NCI-H2196 treated with DMSO at 0.1 percent for 48 hours (cell line): ENCODE results near the gene COQ7.

Experiments used
- DNase-seq: peaks from one replicate; lab custom pipeline; 2025; ENCODE audit not compliant: unreplicated experiment; lab: John Stamatoyannopoulos, UW

COQ7 gene

DNA sequence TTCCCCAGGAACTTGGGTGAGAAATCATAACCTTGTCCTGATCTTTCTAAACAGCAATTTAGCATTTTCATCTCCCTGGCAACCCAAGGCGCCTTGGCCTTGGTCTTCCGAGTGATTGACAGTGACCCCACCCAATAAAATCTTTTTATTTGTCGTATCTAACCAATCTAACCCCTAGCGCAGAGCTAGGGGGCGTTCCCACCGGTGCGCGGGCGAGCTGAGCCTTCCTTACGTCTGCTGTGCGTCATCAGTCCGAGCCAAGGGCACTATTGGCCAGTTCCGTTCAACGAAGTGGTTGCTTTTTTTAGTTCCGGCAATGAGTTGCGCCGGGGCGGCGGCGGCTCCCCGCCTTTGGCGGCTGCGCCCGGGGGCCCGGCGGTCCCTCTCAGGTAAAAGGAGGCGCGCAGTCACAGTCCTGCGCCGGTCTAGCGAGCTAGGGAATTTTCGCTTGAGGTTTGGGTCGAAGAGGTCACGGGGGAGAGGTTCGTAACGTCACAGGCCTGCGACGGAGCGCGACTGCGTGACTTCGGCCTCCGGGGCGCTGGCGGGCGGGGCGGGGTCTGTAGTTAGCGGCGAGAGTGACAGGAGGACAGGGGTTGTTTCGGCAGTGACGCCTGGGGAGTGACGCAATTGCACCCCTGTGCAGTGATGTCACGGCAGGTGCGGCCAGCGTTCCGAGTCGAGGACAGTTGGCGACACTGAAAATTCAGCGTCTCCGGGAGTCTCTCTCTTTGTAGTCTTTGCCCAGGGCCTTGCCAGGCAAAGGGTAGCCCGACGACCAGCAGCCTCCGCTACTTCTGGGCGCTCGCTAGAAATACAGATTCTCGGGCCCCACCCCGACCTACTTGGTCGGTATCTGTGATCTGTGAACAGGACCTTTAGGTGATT lies at the start of gene COQ7:
COQ7 (plus strand) TSS at position 266 of the 888 bp plus-strand sequence; CDS start at position 317, 51 bp downstream.
- peak; percentile 98 for DNase-seq

DNA sequence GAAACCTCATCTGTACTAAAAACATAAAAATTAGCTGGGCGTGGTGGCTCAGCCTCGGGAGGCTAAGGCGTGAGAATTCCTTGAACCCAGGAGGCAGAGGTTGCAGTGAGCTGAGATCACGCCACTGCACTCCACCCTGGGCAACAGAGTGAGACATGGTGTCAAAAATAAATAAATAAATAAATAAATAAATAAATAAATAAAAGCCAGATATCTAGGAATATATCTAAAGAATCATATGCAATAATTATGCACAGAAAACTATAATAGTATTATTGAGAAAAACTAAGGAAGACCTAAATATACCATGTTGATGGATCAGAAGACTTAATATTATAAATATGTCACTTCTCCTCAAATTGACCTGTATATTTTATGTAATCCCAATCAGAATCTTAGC lies 46.7 kb upstream of the COQ7 start:
- DNase-seq: no peak

DNA sequence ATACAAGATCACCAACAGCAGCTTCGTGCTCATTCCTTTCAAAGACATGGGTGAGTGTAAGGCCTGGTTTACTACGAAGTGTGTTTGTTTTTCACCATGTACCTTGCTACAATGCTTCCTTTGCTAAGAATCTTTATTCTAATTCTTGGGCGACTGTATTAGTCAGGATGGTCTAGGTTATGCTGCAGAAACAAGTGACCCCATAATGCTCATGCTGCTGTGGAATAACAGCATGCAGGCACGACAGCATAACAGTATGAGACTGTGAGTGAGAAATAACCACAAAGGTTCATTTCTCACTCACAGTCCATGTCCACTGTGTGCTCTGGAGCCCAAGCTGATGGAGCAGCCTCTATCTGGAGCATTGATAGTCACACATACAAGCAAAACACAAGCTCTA lies 45.7 kb upstream of the COQ7 start:
- no peak for DNase-seq

DNA sequence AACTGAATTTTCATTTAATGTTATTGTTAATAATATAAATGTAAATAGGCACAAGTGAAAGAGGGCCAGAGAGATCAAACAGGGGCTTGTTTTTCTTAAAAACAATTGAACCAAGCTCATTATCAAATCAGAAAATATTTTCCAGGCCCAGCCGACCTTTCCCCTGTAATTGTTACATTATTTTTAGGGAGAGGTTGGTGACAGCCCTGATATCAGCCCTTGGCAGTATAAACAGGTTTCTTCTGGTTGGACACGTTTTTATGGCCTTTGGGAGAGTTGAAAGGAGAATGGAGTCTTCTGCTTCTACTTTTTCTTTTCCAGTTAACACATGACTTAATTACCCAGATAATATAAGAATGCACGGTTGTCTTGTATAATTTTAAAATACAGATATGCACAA lies 40.0 kb upstream of the COQ7 start:
- DNase-seq: no peak

DNA sequence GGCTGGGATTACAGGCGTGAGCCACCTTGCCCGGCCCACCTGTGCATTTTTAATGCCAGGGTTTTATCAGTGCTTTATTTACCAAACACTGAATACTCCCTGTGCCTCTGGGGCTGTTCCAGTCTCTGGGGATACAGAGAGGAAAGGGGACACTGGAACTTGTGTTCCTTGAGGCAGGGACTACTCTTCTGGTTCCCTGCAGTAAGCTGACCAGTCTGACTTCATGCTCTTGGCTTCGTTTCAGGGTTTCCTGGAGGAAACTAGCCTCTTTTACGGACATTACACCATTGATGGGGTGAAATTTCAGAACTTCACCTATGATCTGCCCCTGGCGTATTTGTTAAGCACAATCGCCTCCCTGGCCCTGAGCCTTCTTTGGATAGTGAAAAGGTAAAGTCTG lies 37.4 kb upstream of the COQ7 start:
- no peak for DNase-seq

DNA sequence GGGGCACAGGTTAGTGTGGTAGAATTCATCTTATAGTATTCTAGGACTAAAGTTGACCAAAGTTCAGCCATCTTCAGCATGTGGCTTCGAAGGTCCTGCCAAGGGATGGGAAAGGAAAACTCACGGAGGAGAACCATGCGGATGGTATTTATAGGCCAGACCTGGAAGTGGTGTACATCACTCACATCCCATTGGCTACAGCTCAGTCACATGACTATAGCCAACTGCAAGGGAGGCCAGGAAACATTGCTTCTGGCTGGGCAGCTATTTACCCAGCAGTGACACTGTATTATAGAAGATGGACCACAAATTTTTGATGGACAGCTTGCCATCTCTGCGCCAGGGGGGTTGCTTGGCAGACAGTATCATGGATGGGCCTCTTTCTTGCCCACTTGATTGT lies 35.7 kb upstream of the COQ7 start:
- no peak for DNase-seq

DNA sequence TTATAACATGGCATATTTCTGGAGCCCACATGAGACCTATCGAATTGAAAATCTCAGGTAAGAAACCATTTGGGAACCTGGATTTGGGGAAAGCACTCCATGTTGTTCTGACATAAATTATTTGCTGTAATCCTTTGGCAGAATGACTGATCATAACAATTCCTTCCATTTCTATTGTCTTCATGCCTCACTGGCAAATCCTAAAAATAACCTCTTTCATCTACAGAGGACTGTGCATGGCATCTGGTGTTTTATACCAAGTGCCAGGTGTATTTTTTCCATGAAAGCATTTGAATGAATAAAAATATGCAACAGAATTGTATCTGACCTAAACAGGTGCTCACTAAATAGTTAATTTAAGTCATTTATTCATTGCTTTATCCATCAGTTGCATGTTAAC lies 33.7 kb upstream of the COQ7 start:
- DNase-seq: no peak

DNA sequence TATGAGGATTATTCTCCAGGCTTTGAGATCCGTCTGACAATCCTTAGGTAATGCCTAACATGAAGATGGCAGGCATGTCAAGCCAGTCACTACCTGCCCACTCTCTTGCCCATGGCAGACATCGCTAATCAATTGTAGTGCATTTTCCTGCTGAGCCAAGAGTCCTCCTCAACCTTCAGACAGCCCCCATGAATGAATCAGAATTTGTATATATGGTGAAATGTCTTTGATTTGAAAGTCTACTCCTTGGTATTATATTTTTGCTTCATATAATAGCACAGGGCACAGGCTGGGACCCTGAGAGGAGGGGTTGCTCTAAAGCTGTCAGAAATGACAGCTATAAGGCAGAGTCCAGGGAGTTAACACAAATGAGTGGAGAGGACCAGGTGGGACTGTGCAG lies 27.0 kb upstream of the COQ7 start:
- DNase-seq: no peak

DNA sequence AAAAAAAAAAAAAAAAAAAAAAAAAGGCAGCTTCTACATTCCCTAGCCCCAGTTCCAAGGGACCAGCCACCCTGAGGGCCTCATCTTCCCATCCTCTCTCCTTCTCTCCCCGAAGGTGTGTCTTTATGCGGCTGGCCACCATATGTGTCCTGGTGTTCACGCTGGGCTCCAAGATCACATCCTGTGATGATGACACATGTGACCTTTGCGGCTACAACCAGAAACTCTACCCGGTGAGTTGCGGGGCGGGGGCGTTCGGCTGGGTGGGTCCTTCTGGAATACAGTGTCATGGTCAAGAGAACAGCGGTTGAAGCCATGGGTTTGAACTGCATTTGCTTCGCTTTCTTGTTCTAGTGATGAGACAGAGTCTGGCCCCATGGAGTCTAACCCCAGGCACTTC lies 22.6 kb upstream of the COQ7 start:
- DNase-seq: no peak

DNA sequence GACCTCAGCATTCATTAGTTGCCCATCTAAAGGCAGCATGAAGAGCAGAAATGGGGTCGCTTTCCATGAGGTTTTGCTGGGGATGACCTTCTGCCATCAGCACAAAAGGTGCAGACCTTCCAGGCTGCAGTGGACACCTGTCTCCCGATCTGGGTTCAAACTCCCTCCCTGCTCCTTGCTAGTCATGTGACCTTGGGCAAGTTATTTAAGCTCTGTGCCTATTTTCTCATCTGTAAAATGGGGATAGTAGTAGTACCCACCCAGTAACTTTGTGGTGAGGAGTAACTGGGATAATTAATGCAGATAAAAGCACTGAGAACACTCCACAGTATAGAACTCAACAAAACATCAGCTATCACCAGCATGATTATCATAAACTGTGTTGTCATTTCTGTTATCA lies 21.4 kb upstream of the COQ7 start:
- no peak for DNase-seq

DNA sequence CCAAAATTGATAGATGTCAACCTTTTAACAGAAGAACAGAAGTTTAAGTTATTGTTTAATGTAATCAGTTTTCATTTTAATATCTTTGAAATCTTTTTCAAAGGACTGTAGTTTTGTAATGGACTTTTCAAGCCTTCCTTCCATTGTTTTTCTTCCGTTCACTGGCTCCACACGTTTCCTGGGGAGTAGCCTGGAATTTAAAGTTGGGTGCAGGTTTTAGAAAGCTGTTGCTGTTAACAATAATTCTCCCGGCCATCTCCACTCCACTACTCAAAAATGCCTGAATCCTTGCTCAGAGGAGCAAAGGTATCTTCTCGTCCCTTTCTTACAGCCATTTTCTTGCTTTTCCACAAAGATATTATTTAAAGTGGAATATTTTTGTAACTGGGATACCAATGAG lies 4.7 kb upstream of the COQ7 start:
- no peak for DNase-seq

DNA sequence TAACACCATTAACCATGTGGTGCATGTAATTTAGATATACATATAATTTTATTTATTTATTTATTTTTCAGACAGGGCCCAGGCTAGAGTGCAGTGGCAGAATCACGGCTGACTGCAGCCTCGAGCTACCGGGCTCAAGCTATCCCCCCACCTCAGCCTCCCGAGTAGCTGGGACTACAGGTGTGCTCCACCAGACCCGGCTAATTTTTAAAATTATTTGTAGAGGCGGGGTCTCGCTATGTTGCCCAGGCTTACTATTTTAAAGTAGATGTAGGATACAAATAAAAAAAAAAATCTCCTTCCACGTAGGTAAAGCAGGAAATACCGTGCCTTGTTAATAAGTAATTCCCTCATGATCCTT lies 446 bp upstream of the COQ7 start:
- DNase-seq: no peak

DNA sequence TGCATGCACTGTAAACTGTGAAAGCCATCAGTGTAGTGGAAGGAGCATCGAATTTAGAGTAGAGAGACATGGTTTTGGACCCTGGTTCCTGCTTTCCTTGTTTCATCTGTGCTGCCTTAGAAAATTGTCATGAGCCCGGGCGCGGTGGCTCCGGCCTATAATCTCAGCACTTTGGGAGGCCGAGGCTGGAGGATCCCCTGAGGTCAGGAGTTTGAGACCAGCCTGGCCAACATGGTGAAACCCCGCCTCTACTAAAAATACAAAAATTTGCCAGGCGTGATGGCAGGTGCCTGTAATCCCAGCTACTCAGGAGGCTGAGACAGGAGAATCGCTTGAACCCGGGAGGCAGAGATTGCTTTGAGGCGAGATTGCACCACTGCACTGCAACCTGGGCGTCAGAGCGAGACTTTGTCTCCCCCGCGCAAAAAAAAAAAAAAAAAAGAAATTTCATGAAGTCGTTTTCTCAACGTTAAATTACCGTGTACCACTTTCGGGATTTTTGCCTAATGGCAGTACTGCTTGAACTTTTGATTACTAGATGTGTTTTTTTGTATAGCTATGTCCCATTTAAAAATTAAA lies 912 bp downstream of the COQ7 start:
- DNase-seq: no peak

DNA sequence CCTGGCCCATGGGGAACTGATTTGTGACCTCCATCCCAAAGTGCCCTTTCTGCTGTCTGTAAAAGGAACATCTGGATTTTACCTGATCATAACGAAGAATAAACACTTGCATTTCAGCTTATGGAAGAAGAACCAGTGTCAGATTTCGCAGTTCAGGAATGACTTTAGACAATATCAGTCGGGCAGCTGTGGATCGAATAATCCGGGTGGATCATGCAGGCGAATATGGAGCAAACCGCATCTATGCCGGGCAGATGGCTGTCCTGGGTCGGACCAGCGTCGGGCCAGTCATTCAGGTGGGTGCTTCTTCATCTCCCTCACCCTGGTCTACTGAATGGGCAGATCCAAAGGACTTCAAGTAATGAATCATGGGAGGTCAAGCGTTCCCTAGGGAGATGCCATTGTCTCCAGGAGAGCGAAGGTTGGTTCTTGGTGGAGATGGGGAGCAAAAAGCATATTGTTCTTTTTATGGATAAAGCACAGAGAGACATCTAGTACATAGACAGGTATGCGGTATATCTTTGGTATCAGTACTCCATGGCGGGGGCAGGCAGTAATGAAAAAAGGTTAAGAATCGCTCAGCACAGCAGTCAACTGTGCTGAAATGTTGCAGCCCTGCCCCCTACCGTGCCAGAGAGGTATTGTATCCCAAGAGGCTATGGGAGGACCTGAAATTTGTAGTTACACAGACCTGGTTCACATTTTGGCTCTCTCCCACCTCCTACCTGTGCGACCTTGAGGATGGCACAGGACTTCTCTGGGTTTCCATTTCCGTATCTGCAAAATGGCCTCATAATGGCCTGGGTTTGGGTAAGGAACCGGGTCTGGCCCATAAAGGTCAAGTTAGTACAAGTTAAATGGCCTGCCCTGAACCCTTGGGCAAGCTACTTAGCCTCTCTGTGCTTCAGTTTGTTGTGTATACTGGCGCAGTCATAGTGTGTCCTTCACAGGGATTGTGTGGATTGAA lies 4.7 kb downstream of the COQ7 start:
- DNase-seq: no peak

DNA sequence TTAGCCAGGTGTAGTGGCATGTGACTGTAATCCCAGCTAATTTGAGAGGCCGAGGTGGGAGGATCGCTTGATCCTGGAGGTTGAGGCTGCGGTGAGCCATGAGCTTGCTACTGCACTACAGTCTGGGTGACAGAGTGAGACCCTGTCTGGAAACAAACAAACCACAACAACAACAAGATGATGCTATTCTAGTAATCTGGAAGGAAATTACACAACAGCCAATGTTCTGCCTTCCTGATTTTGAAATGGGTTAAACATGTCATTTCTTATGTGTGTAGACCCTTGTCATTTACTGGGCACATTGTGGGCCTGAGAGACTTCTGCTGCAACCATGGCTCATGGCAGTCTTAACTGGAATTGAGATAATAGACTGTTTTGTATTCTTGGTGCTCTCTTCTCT lies 5.9 kb downstream of the COQ7 start:
- no peak for DNase-seq

DNA sequence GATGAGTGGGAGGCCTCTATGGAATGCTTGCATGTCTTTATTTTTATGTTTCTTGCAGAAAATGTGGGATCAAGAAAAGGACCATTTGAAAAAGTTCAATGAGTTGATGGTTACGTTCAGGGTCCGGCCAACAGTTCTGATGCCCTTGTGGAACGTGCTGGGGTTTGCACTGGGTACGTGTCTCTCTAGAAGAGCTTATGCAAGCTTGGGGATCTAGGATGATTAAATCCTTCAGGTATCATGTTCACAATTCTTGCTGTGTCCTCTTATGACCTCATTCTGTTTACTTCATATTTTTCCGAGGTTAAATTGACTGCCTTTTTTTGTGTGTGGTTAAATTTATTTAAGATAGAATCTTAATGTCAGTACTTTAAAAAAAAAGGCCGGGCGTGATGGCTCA lies 6.4 kb downstream of the COQ7 start:
- DNase-seq: no peak

DNA sequence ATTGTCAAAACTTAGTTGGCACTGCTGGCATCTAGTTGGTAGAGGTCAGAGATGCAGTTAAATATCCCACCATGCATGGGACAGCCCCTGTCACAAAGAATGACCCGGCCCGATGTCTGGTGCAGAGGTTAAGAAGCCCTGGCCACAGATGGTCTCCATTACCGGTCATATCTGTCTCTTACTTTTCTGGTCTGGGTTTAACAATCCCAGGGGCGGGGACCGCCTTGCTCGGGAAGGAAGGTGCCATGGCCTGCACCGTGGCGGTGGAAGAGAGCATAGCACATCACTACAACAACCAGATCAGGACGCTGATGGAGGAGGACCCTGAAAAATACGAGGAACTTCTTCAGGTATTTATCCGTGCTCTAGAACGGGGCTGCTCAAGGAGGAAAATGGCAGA lies 8.1 kb downstream of the COQ7 start:
- DNase-seq: no peak

DNA sequence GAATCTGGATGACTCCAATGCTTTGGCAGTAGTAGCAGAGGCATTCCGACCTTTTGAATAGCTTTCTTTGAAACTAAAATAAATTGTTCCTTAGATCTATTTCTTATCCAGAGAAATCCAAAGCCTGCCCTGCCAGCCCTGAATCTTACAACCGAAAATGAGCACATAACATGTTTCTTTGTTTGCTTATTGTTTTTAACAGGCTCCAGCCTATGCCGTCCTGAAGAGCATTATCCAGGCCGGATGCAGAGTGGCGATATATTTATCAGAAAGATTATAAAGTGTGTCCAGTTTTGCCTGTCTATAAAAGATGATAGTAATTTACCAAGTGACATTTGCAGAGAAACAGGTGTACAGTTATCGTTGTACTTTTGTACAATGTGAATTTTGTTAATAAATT lies 10.5 kb downstream of the COQ7 start:
- DNase-seq: no peak

DNA sequence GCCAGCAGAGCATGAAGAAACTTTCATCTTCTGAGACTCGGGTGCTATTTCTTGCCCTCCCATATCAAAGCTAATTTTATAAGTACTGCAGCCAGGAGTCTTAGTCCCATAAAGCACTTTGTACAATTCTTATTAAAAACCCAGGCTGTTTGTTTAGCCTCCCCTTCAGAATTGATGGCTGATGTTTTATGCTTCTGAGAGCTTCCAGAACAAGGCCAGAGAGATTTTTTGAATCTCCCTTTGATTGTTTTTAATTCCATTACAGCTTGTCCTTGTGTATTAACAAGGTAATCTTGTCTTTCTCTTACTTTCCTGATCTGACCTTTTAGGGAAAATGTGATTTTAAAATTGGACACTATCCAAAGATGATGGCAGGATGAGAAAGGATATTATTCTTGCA lies 16.3 kb downstream of the COQ7 start:
- DNase-seq: no peak

DNA sequence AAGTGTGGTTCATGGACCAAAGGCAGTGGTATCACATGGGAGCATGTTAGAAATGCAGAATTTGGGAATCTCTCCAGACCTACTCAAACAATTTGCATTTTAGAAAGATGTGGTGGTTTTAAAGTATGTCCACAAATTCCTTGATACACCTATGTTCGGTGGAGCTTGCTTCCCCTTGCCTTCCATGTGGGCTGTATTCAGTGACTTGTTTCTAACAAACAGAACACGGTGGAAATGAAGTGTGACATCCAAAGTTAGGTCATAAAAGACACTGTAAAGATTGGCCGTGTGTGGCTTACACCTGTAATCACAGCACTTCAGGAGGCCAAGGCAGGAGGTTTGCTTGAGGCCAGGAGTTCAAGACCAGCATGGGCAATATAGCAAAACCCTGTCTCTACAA lies 16.7 kb downstream of the COQ7 start:
- no peak for DNase-seq

DNA sequence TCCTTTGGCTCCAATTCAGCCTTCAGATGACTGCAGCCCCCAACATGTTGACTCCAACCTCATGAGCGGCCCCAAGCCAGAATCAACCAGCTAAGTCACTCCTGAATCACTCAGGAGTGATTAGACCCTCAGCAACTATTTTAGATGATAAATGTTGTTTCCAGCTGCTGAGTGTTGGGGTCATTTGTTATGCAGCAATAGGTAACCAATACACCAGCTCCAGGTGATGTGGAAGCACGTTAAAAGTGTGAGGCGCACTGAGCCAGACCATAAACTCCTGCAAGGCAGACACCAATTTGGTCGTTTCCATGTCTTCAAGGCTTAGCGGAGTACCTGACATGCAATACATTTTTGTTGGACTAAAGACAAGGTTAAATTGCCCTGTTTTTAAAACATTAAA lies 17.5 kb downstream of the COQ7 start:
- no peak for DNase-seq

DNA sequence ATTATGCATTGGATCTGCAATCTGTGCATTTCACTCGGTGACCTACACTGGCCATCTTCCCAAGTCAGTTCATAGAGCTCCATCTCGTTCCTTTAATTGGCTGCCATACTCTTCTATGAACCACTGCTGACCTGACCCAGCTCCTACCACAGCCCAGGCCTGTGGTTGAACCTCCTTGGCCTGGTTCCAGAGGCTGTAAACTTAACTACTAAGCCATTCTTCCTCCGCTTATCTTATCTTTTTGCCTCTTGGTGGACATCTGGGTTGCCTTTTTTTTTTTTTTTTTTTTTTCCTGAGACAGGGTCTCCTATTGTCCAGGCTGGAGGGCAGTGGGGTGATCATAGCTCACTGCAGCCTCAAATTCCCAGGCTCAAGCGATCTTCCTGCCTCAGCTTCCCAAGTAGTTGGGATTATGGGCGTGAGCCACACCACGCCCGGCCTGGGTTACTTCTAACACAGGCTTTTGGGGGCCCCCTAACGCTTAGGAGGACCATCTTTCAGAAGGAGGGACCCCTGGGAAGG lies 18.3 kb downstream of the COQ7 start:
- peak; percentile 18 for DNase-seq
